ENCODE results near the gene BPHL.
"Not testable (repeated sequence)": the region's sequence is repeated elsewhere in the genome, so short reads cannot be mapped to it uniquely, and the experiment has no call there.

Gene BPHL

DNA sequence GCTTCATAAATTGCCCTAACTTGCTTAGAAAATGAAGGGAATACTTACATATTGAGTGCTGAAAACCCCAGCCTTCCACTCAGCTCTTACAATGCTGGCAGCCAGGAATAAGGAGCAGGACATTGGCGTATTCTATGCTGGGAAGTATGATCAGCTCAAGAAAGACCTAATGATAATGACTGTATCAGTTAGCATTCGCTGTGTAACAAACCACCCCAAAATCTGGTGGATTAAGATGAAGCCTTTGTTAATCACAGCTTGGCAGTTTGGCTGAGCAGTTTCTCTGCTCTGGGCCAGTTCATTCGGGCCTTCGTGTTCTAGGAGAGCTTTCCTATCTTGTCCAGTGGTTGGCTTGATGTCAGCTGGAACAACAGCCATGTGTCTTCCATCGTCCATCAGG is 72.3 kb downstream of the BPHL start:
- H3K4me1 ChIP-seq (ENCODE audit: insufficient read depth, low read length), result peaks cover 5% of the 10 kb centered on the region
- H3K9ac ChIP-seq (ENCODE audit: low read length), result no peak overlapping the region
- H3K36me3 ChIP-seq (ENCODE audit: insufficient read depth, low read length), result no peaks in the 10 kb centered on the region
- no peaks in the 10 kb centered on the region for H3K9me3 ChIP-seq (ENCODE audit: low read length)
- H3K27me3 ChIP-seq (ENCODE audit: control insufficient read depth in 1 of 2, insufficient read depth in 2 of 2, low read length in 2 of 2), result no peaks in the 10 kb centered on the region
- H3K4me3 ChIP-seq (ENCODE audit: low read depth in 1 of 2, low read length in 2 of 2), result no peak overlapping the region
- no peak overlapping the region for H3K27ac ChIP-seq (ENCODE audit: low read depth, low read length)

DNA sequence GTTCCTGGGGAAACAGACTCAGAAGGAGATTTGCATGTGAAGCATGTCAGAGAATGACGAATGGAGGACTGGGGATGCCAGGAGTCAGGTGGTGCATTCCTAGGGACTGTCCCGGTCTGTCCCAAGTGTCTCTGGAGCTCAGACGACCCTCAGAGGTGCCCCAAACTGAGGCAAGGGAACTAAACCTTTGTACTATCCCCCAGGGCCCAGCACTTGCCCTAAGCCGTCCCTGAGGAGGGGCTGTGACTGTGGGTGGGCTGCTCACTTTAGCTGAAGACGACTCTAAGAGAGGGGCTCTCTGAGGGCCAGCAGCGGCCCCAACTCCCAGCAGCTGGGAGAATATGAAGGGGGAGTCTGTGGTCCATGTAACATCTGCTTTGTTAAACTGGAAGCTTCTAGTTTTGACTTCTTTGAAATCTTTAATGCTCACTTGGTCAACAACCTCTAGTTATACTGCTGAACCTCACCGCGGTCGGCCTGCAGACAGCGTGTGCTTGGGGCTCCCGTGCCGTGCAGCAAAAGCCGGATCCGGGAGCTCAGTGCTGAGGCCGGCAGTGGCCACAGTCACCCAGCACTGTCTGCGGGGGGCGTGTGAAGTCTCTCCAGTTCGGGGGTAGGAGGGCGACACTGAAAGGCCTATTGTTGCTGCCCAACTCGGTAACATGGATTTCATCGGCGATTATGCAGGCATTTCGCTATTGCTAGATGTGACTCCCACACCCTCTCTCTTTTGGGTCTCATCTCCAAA is 74.8 kb downstream of the BPHL start:
- Histone ChIP-seq H3K9ac (ENCODE audit: low read length) (no peak overlapping the region), H3K4me3 (ENCODE audit: low read depth in 1 of 2, low read length in 2 of 2) (no peak overlapping the region), H3K9me3 (ENCODE audit: low read length) (no peaks in the 10 kb centered on the region), H3K4me1 (ENCODE audit: insufficient read depth, low read length) (peaks cover 5% of the 10 kb centered on the region), H3K27me3 (ENCODE audit: control insufficient read depth in 1 of 2, insufficient read depth in 2 of 2, low read length in 2 of 2) (no peaks in the 10 kb centered on the region), H3K27ac (ENCODE audit: low read depth, low read length) (no peak overlapping the region), H3K36me3 (ENCODE audit: insufficient read depth, low read length) (no peaks in the 10 kb centered on the region)

DNA sequence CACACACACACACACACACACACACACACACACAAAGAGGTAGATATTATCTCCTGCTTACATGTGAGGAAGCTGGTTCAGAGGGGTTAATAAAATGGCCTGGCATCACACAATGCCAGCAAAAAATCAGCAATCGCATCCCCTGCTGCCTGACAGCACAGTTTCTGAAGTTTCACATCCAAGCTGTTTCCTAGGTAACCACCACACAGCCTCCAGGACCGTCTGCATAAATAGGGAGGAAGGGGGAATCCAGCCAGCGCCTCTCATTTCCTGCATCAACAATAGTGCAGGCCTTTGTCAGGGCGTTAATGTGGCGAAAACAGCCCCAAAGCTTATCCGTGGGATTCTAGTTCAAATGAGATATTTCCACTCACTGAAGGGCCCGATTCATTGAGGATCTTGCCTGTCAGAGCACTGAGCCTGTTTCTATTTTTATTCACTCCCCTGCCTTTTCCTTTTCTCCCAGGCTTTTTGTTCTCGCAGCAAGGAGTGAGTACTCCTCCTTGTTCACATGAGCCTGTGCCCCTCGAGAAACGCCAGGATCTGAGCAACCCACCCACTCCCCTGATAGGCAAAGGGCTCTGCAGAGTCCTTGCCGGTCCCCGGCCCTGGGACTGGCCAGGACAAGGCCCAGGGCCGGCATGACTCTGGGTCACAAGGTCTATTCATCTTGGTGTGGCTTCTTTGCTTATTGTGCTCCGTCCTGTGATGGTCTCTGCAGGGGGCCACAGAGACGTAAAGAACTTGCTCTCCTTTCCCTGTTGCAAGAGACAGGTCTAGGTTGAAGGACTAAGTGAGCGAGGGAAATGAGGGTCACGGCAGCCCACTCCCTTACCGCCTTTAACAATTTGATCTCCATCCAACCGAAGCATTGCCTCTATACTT is 76.3 kb downstream of the BPHL start:
- no peaks in the 10 kb centered on the region for H3K36me3 ChIP-seq (ENCODE audit: insufficient read depth, low read length)
- H3K27me3 ChIP-seq (ENCODE audit: control insufficient read depth in 1 of 2, insufficient read depth in 2 of 2, low read length in 2 of 2), result no peaks in the 10 kb centered on the region
- no peak overlapping the region for H3K9ac ChIP-seq (ENCODE audit: low read length)
- H3K27ac ChIP-seq (ENCODE audit: low read depth, low read length), result no peak overlapping the region
- H3K4me1 ChIP-seq (ENCODE audit: insufficient read depth, low read length), result peaks cover 5% of the 10 kb centered on the region
- H3K4me3 ChIP-seq (ENCODE audit: low read depth in 1 of 2, low read length in 2 of 2), result no peak overlapping the region
- H3K9me3 ChIP-seq (ENCODE audit: low read length), result no peaks in the 10 kb centered on the region

DNA sequence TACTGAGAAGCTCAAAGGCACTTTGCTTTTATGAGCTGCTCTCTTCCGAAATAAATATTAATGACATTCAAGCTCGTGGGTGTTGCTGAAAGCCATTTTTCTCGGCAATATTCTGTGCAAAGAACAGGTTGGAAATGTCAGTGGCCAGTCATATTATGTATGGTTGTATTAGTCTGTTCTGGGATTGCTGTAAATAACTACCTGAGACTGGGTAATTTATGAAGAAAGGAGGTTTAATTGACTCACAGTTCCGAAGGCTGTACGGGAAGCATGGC is 76.8 kb downstream of the BPHL start:
- Histone ChIP-seq H3K9me3 (ENCODE audit: low read length) (no peaks in the 10 kb centered on the region), H3K9ac (ENCODE audit: low read length) (no peak overlapping the region), H3K27ac (ENCODE audit: low read depth, low read length) (no peak overlapping the region), H3K36me3 (ENCODE audit: insufficient read depth, low read length) (no peaks in the 10 kb centered on the region), H3K4me1 (ENCODE audit: insufficient read depth, low read length) (peaks cover 5% of the 10 kb centered on the region), H3K27me3 (ENCODE audit: control insufficient read depth in 1 of 2, insufficient read depth in 2 of 2, low read length in 2 of 2) (no peaks in the 10 kb centered on the region), H3K4me3 (ENCODE audit: low read depth in 1 of 2, low read length in 2 of 2) (no peak overlapping the region)

DNA sequence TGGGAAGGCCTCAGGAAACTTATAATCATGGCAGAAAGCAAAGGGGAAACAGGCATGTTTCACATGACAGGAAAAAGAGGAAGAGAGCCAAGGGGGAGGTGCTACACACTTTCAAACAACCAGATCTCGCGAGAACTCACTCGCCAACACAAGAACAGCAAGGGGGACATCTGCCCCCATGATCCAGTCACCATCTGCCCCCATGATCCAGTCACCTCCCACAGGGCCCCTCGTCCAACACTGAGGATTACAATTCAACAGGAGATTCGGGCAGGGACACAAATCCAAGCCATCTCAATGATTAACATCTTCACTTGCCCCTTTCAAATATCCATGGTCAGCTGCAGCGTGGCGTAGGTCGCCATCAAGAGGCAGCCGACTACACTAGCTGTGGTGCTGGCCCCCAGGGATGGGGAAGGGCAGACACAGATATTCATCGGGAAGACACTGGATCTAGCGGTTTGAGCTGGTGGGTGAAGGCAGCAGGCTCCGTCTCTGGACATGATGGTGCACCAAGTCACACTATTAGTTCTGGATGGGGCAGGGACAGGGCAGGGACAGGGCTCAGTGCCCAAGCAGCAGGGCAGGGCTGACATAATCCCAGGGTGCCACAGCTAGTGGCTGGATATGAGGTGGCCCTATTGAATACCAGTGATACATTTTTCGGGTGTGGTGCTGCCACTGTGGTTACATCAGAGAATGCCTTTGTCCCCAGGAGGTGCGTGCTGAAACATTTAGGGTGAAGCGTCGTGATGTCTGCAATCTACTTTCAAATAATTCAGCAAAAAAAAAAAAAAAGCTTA is 77.4 kb downstream of the BPHL start:
- H3K27me3 ChIP-seq (ENCODE audit: control insufficient read depth in 1 of 2, insufficient read depth in 2 of 2, low read length in 2 of 2), result no peaks in the 10 kb centered on the region
- peaks cover 5% of the 10 kb centered on the region for H3K4me1 ChIP-seq (ENCODE audit: insufficient read depth, low read length)
- H3K9me3 ChIP-seq (ENCODE audit: low read length), result no peaks in the 10 kb centered on the region
- no peak overlapping the region for H3K9ac ChIP-seq (ENCODE audit: low read length)
- no peaks in the 10 kb centered on the region for H3K36me3 ChIP-seq (ENCODE audit: insufficient read depth, low read length)
- no peak overlapping the region for H3K4me3 ChIP-seq (ENCODE audit: low read depth in 1 of 2, low read length in 2 of 2)
- no peak overlapping the region for H3K27ac ChIP-seq (ENCODE audit: low read depth, low read length)

DNA sequence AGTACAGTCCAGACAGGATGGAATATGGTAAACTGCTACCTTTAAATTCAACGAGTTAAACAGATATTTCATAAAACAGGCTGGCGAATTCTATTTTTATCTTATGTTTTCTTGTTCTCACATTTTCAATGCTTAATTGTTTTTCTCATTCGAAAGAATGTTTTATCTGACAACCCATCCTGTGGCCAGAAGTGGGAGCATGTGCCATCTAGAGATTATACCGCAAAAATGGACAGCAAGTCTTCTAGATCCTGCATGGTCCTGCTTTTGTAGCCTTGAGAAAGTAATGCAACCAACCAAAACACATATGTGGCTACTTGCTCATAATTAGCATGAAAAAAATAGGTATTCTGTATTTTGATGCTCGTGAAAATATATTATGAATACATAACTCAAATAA is 78.3 kb downstream of the BPHL start:
- no peaks in the 10 kb centered on the region for H3K27me3 ChIP-seq (ENCODE audit: control insufficient read depth in 1 of 2, insufficient read depth in 2 of 2, low read length in 2 of 2)
- no peak overlapping the region for H3K9ac ChIP-seq (ENCODE audit: low read length)
- H3K4me3 ChIP-seq (ENCODE audit: low read depth in 1 of 2, low read length in 2 of 2), result no peak overlapping the region
- no peaks in the 10 kb centered on the region for H3K9me3 ChIP-seq (ENCODE audit: low read length)
- H3K36me3 ChIP-seq (ENCODE audit: insufficient read depth, low read length), result no peaks in the 10 kb centered on the region
- no peak overlapping the region for H3K27ac ChIP-seq (ENCODE audit: low read depth, low read length)
- peaks cover 5% of the 10 kb centered on the region for H3K4me1 ChIP-seq (ENCODE audit: insufficient read depth, low read length)

DNA sequence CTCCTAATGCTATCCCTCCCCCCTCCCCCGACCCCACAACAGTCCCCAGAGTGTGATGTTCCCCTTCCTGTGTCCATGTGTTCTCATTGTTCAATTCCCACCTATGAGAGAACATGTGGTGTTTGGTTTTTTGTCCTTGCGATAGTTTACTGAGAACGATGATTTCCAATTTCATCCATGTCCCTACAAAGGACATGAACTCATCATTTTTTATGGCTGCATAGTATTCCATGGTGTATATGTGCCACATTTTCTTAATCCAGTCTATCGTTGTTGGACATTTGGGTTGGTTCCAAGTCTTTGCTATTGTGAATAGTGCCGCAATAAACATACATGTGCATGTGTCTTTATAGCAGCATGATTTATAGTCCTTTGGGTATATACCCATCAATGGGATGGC is 79.2 kb downstream of the BPHL start:
- not testable (repeated sequence) for H3K27me3 ChIP-seq (ENCODE audit: control insufficient read depth in 1 of 2, insufficient read depth in 2 of 2, low read length in 2 of 2); H3K27ac ChIP-seq (ENCODE audit: low read depth, low read length); H3K4me3 ChIP-seq (ENCODE audit: low read depth in 1 of 2, low read length in 2 of 2); H3K36me3 ChIP-seq (ENCODE audit: insufficient read depth, low read length); H3K4me1 ChIP-seq (ENCODE audit: insufficient read depth, low read length); H3K9ac ChIP-seq (ENCODE audit: low read length); H3K9me3 ChIP-seq (ENCODE audit: low read length)

DNA sequence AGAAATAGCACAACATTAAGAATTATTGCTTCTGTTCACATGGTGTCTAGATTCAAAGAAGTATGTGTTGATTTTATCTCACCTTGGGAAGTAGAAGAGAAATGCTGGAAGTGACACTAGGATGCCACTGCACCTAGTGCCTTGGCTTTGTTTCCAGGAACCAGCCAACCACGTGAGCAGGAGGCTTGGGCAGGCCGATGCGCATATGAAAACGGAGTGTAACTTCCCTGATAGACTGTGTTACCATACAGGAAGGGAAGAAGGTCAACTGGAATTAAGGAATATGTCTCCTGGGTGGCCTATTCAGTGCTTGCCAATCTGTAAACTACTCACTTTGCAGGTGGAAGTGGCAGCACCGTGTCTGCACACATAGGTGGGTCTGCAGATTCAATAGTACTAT is 80.9 kb downstream of the BPHL start:
- no peak overlapping the region for H3K27ac ChIP-seq (ENCODE audit: low read depth, low read length)
- H3K9me3 ChIP-seq (ENCODE audit: low read length), result no peaks in the 10 kb centered on the region
- no peaks in the 10 kb centered on the region for H3K36me3 ChIP-seq (ENCODE audit: insufficient read depth, low read length)
- H3K9ac ChIP-seq (ENCODE audit: low read length), result no peak overlapping the region
- no peak overlapping the region for H3K4me3 ChIP-seq (ENCODE audit: low read depth in 1 of 2, low read length in 2 of 2)
- H3K27me3 ChIP-seq (ENCODE audit: control insufficient read depth in 1 of 2, insufficient read depth in 2 of 2, low read length in 2 of 2), result no peaks in the 10 kb centered on the region
- peaks cover 5% of the 10 kb centered on the region for H3K4me1 ChIP-seq (ENCODE audit: insufficient read depth, low read length)

DNA sequence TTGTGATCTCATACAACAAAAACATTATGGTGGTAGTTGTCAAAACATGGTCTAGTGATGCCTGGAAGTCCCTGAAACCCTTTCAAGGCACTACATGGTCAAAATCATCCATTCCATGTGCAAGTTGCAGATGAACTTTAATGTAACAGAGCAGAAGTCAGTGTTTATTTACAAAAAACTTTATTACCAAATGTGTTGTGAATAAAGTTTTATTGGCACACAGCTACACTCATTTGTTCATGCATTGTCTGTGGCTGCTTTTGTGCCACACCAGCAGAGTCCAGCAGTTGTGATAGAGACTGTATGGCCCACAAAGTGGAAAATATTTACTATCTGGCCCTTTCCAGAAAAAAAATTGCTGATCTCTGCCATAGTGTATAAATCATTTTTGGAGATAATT is 82.2 kb downstream of the BPHL start:
- H3K27ac ChIP-seq (ENCODE audit: low read depth, low read length), result no peak overlapping the region
- no peaks in the 10 kb centered on the region for H3K4me1 ChIP-seq (ENCODE audit: insufficient read depth, low read length)
- no peak overlapping the region for H3K9ac ChIP-seq (ENCODE audit: low read length)
- no peaks in the 10 kb centered on the region for H3K9me3 ChIP-seq (ENCODE audit: low read length)
- no peaks in the 10 kb centered on the region for H3K36me3 ChIP-seq (ENCODE audit: insufficient read depth, low read length)
- H3K4me3 ChIP-seq (ENCODE audit: low read depth in 1 of 2, low read length in 2 of 2), result no peak overlapping the region
- no peaks in the 10 kb centered on the region for H3K27me3 ChIP-seq (ENCODE audit: control insufficient read depth in 1 of 2, insufficient read depth in 2 of 2, low read length in 2 of 2)

DNA sequence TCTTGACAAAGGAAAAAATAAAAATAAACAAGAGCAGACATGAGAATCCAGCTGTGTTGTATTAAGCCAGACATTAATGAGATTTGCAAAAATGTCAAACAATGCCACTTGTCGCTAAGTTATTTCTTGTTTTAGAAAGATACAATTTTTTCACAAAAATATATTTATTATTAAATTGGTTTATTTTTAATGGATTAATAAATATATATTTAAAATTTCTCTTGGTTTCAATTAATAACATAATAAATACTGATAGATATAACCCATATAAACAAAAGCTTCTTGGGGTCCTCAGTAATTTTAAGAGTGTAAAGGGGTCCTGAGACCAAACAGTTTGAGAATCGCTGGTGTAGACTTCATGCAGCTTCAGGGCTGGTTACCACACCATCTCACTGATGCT is 82.9 kb downstream of the BPHL start:
- Histone ChIP-seq H3K9me3 (ENCODE audit: low read length) (no peaks in the 10 kb centered on the region), H3K27ac (ENCODE audit: low read depth, low read length) (no peak overlapping the region), H3K4me1 (ENCODE audit: insufficient read depth, low read length) (no peaks in the 10 kb centered on the region), H3K36me3 (ENCODE audit: insufficient read depth, low read length) (no peaks in the 10 kb centered on the region), H3K4me3 (ENCODE audit: low read depth in 1 of 2, low read length in 2 of 2) (no peak overlapping the region), H3K9ac (ENCODE audit: low read length) (no peak overlapping the region), H3K27me3 (ENCODE audit: control insufficient read depth in 1 of 2, insufficient read depth in 2 of 2, low read length in 2 of 2) (no peaks in the 10 kb centered on the region)

Data from muscle layer of colon (tissue), 2 donors.